ENCODE data around the gene GM2A. TPM values are rescaled to one million over a fixed set of nuclear protein-coding genes. Genes with fewer than 3 reads are reported as not detected.
"Not testable (repeated sequence)": the region's sequence is repeated elsewhere in the genome, so short reads cannot be mapped to it uniquely, and the experiment has no call there.

GM2A gene
- total RNA-seq, 3 donors from 2014 or later (not counting 1 experiment from before 2014, with no cell fraction given) = 9.6 to 15.9 (median 15.6) TPM

DNA sequence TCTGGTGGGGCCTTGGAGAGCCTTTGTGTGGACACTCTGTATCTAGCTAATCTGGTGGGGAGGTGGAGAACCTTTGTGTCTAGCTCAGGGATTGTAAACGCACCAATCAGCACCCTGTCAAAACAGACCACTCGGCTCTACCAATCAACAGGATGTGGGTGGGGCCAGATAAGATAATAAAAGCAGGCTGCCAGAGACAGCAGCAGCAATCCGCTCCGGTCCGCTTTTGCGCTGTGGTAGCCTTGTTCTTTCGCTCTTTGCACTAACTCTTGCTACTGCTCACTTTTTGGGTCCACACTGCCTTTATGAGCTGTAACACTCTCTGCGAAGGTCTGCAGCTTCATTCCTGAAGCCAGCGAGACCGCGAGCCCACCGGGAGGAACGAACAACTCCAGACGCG lies 56.8 kb downstream of the GM2A start:
- 94% methylated on average over 14 of the region's 15 CpGs for WGBS (ENCODE audit: insufficient coverage)
- DNase-seq; H3K4me3 Mint-ChIP-seq; H3K27ac ChIP-seq (ENCODE audit: low read length); H3K9me3 ChIP-seq (ENCODE audit: control insufficient read depth, insufficient read depth, low read length); ATAC-seq; H3K27ac Mint-ChIP-seq; H3K4me1 ChIP-seq (ENCODE audit: control insufficient read depth, insufficient read depth, low read length); H3K9me3 Mint-ChIP-seq; H3K27me3 ChIP-seq (ENCODE audit: control insufficient read depth, insufficient read depth, low read length); H3K36me3 Mint-ChIP-seq; H3K36me3 ChIP-seq (ENCODE audit: control insufficient read depth, insufficient read depth, low read length); H3K4me3 ChIP-seq (ENCODE audit: low read length); H3K4me1 Mint-ChIP-seq; intact Hi-C loops (cut with micrococcal nuclease): not testable (repeated sequence)
- H3K27me3 Mint-ChIP-seq (ENCODE audit: low read depth in 2 of 2) = peaks cover 17 to 27% of the 10 kb centered on the region in 2 donors

DNA sequence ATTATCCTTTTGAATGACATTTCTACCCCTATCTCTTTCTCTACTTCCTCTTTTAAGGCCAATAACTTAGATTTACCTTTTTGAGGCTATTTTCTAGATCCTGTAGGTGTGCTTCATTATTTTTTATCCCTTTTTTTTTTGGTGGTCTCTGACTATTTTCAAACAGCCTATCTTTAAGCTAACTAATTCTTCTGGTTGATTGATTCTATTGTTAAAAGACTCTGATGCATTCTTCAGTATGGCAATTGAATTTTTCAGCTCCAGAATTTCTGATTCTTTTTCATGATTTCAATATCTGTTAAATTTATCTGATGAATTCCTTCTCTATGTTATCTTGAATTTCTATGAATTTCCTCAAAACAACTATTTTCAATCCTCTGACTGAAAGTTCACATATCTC lies 57.9 kb downstream of the GM2A start:
- no peak overlapping the region for H3K4me3 Mint-ChIP-seq
- intact Hi-C loops (cut with micrococcal nuclease) = no loop called here
- H3K9me3 ChIP-seq (ENCODE audit: control insufficient read depth, insufficient read depth, low read length) = no peaks in the 10 kb centered on the region
- no peak for DNase-seq
- H3K27me3 ChIP-seq (ENCODE audit: control insufficient read depth, insufficient read depth, low read length) = peaks cover 4% of the 10 kb centered on the region
- no peak for ATAC-seq
- H3K36me3 Mint-ChIP-seq = peaks cover 10% of the 10 kb centered on the region
- TF ChIP-seq, protein P1, sequence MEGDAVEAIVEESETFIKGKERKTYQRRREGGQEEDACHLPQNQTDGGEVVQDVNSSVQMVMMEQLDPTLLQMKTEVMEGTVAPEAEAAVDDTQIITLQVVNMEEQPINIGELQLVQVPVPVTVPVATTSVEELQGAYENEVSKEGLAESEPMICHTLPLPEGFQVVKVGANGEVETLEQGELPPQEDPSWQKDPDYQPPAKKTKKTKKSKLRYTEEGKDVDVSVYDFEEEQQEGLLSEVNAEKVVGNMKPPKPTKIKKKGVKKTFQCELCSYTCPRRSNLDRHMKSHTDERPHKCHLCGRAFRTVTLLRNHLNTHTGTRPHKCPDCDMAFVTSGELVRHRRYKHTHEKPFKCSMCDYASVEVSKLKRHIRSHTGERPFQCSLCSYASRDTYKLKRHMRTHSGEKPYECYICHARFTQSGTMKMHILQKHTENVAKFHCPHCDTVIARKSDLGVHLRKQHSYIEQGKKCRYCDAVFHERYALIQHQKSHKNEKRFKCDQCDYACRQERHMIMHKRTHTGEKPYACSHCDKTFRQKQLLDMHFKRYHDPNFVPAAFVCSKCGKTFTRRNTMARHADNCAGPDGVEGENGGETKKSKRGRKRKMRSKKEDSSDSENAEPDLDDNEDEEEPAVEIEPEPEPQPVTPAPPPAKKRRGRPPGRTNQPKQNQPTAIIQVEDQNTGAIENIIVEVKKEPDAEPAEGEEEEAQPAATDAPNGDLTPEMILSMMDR (IDR thresholded peaks at IDR 0.05) = no peak
- no peaks in the 10 kb centered on the region for H3K4me1 Mint-ChIP-seq
- no peak overlapping the region for H3K27ac ChIP-seq (ENCODE audit: low read length)
- peaks cover 5 to 8% of the 10 kb centered on the region in 2 donors for H3K9me3 Mint-ChIP-seq
- H3K4me1 ChIP-seq (ENCODE audit: control insufficient read depth, insufficient read depth, low read length) = no peaks in the 10 kb centered on the region
- peaks cover 17 to 27% of the 10 kb centered on the region in 2 donors for H3K27me3 Mint-ChIP-seq (ENCODE audit: low read depth in 2 of 2)
- H3K36me3 ChIP-seq (ENCODE audit: control insufficient read depth, insufficient read depth, low read length) = no peaks in the 10 kb centered on the region
- H3K27ac Mint-ChIP-seq = no peak overlapping the region
- no peak overlapping the region for H3K4me3 ChIP-seq (ENCODE audit: low read length)

DNA sequence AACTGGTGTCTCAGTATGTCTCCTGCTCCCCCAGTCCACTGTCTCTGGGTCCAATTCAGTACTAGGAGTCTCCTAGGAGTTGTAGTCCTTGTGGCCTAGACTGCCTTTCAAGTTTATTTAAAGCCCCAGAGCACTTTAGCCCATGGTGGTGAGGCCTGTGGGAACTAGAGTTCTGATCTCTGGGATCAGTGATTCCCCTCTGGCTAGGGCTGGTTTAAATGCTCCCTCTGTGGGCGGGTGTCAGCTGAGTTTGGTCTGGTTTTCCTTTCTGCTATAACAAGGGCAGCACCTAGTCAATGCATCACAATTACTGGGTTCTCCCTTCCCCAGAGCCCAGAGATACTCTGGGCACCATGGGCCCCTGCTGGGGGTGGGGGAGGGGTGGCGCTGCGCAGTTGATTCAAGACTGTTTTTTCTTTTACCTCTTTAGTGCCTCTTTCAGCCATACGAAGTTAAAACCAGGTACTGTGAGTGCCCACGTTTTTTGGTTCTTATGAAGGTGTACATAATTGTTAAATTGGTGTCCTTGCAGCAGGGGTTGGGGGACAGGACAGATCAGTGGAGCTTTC lies 59.9 kb downstream of the GM2A start:
- no peaks in the 10 kb centered on the region for H3K4me1 ChIP-seq (ENCODE audit: control insufficient read depth, insufficient read depth, low read length)
- H3K36me3 ChIP-seq (ENCODE audit: control insufficient read depth, insufficient read depth, low read length) = no peaks in the 10 kb centered on the region
- DNase-seq (no peak), ATAC-seq (no peak)
- intact Hi-C loops (cut with micrococcal nuclease) = no loop called here
- Mint-ChIP-seq H3K9me3 (peaks cover 5 to 8% of the 10 kb centered on the region in 2 donors), H3K4me1 (no peaks in the 10 kb centered on the region), H3K4me3 (no peak overlapping the region), H3K36me3 (peaks cover 10% of the 10 kb centered on the region), H3K27me3 (ENCODE audit: low read depth in 2 of 2) (peaks cover 13 to 21% of the 10 kb centered on the region in 2 donors), H3K27ac (no peak overlapping the region)
- 85% methylated on average over 4 of the region's 5 CpGs for WGBS (ENCODE audit: insufficient coverage)
- TF ChIP-seq, protein P1 (IDR thresholded peaks at IDR 0.05) = no peak
- H3K4me3 ChIP-seq (ENCODE audit: low read length) = no peak overlapping the region
- no peak overlapping the region for H3K27ac ChIP-seq (ENCODE audit: low read length)
- H3K27me3 ChIP-seq (ENCODE audit: control insufficient read depth, insufficient read depth, low read length) = peaks cover 4% of the 10 kb centered on the region
- H3K9me3 ChIP-seq (ENCODE audit: control insufficient read depth, insufficient read depth, low read length) = no peaks in the 10 kb centered on the region

DNA sequence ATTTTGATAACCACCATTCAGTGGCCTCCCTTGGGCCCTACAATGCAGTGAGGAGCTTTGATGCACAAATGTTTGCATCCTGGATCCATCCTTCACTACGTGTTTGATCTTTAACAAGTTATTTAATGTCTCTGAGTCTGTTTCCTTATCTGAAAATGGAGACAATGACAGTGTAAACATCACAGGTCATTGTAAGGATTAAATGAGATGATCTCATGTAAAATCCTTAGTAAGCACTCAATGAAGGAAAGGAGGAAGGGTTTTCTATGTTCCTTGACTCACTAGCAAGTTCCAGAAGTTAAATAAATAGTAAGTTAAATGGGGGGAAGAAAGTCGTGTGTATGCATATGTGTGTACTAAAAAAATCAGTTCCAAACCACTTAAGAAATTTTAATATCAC lies 60.4 kb downstream of the GM2A start:
- H3K27ac Mint-ChIP-seq = no peak overlapping the region
- ATAC-seq = no peak
- H3K27me3 Mint-ChIP-seq (ENCODE audit: low read depth in 2 of 2) = peaks cover 12 to 21% of the 10 kb centered on the region in 2 donors
- H3K36me3 Mint-ChIP-seq = peaks cover 10% of the 10 kb centered on the region
- Histone ChIP-seq H3K4me1 (ENCODE audit: control insufficient read depth, insufficient read depth, low read length) (no peaks in the 10 kb centered on the region), H3K4me3 (ENCODE audit: low read length) (no peak overlapping the region), H3K27ac (ENCODE audit: low read length) (no peak overlapping the region), H3K36me3 (ENCODE audit: control insufficient read depth, insufficient read depth, low read length) (no peaks in the 10 kb centered on the region), H3K27me3 (ENCODE audit: control insufficient read depth, insufficient read depth, low read length) (peaks cover 3% of the 10 kb centered on the region), H3K9me3 (ENCODE audit: control insufficient read depth, insufficient read depth, low read length) (no peaks in the 10 kb centered on the region)
- peaks cover 5 to 8% of the 10 kb centered on the region in 2 donors for H3K9me3 Mint-ChIP-seq
- no peak for DNase-seq
- WGBS (ENCODE audit: insufficient coverage) = 100% methylated on average over 1 of the region's 2 CpGs
- H3K4me3 Mint-ChIP-seq = no peak overlapping the region
- TF ChIP-seq, protein P1 (IDR thresholded peaks at IDR 0.05) = no peak
- intact Hi-C loops (cut with micrococcal nuclease) = no loop called here
- no peaks in the 10 kb centered on the region for H3K4me1 Mint-ChIP-seq
